Stimulated activated CD8-positive, alpha-beta memory T cell treated with anti-CD3 and anti-CD28 coated beads, Interleukin-15, amount 100 ng/mL, for 1 hour (primary cell): ENCODE measurements around the gene PROM2.

Experiments used
- DNase-seq: peaks from one replicate; pipeline ENCODE4 v3.0.0-alpha.2; 2020; ENCODE audit warnings: low read depth

PROM2 gene

DNA sequence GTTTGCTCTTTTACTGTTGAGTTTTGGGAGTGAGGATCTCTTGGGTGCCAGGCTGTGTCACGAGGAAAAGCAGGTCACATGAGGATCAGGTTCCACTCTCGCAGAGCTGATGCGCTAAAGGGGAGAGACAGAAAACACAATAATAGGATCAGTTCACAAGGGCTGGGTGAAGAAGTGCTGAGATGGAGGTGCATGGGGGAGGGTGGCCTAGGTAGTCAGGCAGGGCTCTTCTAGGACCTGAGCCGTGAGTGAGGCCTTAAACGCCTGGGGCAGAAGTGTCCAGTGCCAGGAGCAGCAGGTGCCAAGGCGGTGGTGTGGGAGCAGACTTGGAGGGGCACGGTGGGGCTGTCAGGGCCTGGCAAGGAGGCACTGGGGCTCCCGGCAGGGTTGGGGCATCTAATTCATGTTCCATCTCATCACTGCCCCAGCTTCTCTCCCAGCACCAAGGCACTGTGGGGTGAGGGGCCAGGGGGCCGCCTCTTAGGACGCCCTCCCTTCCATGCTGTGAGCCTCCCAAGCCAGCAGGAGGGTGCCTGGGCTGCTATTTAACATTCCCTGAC, 32.2 kb downstream of the PROM2 start:
- DNase-seq: no peak

DNA sequence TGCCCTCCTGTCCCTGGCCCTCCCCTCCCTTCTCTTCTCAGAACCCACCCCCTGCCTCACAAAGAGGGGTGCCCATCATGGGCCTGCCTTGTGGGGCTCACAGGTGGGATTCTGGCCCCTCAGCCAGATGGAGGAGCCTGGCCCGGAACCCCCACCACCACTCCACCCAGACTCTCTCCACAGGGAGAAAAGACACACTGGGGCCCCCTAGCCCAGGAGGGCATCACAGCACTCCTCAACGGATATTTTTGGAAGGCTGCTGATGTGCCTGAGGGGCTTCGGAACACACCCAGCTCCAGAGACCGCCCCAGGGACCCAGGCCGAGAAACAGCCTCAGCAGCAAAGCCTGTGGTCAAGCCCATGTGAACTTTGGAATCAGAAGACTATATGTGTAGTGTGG, 32.8 kb downstream of the PROM2 start:
- DNase-seq: no peak

DNA sequence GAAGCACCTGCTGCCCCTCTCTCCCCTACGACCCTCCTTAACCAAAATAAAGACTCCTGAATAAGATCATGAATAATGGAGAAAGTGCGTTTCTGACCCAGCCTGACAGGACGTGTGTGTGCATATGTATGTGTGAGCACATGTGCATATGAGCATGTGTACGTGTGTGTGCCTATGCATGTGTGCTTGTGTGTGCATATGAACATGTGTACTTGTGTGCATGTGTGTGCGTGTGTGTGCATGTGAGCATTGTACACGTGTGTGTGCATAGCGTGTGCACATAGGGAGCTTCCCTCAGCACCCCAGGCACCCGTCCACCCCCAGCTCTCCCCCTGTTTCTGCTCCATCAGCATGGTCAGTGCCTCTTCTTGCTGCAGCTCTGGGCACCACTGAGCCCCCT, 33.6 kb downstream of the PROM2 start:
- no peak for DNase-seq

DNA sequence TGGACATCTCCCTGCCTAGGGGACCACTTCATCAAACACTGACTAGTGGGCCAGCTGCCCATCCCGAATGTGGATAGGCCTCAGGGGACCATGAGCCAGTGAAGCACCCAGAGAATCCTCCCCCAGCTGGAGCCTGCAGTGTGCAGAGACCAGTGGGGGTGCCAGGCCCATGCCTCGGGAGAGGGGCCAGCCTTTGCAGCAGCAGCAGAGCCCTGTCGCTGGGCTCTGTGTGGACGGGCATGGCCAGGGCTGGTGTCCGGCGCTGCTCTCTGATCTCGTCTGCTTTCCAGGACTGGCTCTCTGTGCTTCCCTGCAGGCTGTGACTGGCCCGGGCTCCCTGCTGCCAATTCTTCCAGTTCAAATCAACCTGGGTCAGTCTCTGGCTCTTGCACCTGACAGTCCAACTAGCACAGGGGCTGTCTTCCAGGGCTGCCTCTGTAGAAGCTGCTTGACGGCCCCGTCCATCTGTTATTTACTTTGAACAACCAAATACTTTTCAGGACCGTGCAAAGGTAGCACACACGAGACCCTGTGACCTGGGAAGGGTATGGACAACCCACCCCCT, 34.3 kb downstream of the PROM2 start:
- no peak for DNase-seq

DNA sequence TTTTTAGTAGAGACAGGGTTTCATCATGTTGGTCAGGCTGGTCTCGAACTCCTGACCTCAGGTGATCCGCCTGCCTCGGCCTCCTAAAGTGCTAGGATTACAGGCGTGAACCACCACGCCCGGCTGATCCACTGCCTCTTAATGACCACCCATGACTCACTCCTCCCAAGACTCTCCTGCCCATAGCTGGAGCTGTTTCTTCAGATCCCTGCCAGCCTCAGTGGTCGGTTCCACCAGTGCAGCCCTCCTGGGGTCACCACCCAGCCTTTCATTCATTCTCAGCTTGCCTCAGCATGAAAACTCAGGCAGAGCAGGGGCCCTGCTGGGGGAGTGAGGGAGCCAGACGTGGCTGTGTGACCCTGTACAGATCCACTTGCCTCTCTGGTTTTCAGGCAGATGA, 35.4 kb downstream of the PROM2 start:
- no peak for DNase-seq

DNA sequence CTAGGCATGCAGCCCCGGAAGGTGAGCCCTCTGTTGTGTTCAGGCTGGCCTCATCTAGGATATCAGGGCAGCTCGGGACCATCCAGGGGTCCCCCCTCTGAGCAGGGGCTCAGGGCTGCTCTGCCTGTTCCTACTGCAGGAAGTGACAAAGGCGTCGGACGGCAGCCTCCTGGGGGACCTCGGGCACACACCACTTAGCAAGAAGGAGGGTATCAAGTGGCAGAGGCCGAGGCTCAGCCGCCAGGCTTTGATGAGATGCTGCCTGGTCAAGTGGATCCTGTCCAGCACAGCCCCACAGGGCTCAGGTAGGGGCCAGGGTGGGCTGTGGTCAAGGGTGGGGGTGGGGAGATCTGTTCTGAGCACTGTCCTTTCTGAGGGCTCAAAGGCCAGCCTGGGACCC, 36.0 kb downstream of the PROM2 start:
- no peak for DNase-seq

DNA sequence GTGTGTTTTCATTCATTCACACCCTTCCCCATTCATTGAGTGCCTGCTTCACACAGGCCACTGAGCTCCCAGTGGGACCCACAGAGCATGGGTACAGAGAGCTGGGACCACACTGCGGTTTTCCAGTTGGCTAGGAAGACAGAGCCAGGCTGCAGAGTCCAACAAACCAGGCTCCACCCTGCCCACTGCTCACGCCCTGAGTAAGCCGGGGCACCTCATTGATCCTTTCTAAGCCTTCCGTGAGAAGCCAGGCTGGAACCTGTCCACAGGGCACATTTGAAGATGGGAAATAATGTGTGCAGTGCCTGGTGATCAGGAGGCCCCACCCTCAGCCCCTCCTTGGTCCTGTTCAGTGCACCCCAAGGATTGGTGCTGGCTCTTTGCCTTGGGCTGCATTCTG, 36.4 kb downstream of the PROM2 start:
- DNase-seq: no peak

DNA sequence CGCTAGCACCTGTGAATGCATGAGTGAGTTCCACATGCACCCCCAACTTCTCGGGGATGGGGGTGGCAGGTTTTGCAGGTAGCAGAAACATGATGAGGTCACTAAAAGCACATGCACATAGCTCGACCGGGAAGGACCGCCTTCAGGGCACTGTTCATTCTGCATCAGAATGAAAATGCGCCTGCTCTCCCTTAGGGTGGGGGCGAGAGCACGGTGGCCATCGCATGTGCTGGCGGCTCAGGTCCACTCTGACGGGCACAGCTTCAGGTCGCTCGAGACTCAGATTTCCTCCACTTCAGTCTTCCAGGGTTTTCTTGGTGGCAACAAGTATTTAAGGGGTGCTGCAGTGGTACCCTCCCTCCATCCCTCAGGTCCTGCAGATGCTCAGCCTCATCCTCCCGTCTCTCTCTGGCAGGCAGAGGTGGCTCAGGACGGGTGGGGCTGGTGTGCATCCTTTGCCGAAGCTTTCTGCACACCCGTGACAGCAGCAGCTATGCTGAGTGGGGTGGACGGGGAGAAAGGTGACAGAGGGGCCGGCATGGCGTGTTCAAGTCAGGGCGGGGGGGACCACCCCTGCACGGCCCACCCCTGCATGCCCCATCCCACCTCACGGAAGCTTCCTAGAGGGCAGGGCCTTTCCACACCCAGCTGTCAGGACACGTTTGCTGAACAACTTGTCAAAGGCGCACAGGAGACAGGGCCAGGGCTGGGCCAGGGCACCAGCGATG, 37.7 kb downstream of the PROM2 start:
- no peak for DNase-seq

DNA sequence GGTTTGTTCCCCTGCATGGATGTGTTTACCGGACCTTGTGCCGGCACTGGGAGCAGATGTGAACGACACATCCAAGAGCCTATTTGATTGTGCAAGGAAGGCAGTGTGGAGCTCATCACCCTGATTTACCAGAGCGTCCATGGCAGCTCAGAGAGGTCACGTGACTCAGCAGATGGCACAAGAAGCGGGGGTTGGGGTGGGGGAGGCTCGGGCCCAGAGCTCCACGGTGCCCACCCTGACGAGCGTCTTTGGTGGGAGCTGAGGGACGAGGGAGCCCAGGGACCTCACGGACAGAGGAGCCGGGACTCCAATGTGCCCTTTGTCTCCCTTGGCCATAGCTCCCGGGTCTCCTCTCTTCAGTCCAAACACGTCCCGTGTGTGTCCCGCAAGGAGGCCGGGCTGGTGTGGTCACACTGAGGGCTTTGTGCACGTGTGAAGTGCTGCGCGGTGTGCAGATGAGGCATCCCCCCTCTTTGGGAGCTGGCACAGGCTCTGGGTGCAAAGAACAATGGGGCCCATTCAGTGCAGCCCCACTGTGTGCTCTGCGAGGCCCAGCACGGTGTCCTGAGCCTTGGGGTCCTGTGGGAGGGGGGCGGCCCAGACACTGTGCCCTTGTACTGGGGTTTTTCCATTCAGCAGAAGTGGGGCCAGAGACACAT, 38.4 kb downstream of the PROM2 start:
- no peak for DNase-seq

DNA sequence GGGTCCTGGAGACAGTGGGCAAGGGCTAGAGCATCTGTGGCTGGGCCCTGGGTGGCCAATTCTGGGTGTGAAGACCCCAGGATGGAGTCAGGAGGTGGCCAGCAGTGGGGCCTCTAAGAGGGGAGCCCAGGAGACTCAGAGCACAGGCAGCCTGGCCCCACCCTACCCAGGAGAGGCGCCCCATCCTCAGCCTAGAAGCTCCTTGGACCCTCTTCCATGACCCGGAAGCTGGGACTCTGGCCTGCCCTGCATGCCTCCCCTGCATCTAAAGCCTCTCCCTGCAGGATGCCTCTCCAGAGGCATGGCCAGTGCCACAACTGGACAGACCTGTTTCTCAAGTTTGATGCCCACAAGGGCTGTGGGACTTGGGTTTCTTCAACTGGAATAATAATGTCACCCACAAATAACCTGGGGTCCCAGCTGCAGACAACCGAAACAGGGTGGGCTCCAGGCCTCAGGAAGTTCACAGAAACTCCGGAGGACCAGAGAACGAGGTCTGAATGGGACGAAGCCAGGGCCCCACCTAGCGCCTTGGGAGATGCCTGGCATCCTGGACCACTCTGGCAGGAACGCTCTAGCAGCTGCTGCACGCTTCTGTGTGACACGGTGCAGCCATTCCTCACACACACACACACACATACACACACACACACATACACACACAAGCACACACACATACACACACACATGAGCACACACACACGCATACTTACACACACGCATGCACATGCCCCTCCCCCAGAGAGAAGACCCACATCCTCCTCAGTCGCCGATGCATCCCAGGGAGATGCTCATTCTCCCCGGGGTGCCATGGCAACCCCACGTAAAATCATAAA, 39.3 kb downstream of the PROM2 start:
- no peak for DNase-seq

DNA sequence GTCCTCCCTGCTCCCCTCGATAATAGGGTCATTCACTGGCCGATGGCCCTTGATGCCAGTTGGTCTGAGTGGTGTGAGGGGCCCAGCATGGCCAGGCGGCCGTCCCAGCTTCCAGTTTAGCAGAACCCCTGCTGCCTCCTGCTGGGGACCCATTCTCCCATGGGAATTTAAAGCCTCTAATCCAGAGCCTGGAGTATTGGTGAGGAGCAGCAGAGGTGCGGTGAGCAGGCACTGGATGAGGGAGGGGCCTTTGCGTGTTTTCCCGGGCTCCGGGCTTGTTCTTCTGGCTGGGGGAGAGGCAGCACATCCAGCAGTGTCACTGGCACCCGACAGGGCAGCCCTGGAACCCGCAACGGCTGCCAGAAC, 40.3 kb downstream of the PROM2 start:
- no peak for DNase-seq

DNA sequence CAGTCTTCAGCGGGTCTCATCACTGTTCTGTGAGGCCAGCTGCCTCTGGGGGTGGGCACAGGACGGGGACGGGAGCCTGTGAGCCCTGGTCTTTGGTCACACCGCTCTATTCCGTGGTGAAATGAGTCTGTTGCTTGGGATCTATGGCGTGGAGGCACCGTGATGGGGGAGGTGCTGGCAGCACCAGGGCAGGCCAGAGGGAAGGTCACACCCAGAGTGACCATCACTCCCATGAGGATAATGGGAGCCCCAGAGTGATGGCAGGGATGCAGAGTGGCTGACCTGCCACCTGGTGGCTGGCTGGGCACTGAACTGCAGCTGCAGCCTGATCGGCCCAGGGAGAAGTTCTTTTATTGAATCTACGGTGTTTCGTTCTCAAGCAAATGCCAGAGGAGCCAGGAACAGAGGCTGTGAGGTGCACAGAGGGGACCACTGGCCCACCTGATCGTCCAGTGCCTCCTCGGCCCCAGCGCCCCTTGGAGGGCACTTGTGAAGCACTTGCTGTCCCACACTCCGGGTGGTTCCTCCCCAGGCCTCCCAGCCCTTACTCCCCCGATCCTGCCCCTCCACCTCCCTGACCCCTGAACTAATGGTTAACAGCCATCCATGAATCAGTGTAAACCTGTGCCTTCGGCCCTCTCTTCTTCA, 40.8 kb downstream of the PROM2 start:
- no peak for DNase-seq

DNA sequence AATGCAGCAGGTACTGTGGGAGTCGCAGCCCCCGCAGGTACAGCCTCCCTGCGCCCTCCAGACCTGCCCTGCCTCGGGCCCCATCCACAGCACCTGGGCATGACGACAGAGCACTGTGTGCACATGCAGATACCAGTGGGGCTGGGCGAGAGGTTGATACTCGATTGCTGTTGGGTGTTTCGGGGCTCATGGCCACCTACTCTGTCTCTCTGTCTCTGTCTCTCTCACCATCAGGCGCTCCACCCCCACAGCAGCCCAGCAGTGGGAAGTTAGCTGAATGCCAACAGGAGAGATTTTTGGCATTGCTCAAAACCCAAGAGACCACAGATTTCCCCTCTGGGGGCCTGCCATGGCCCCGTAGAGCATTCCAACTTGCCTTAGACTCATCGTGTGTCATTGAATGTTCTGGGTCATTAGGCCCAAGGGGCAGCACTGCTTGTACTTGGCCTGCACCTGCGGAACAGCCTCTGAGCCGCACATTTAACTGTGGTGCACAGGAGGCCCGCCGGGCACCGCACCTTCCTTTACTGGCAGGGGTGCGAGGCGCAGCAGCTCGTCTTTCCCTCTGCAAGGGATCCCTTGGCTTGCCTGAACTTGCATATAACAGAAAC, 41.7 kb downstream of the PROM2 start:
- no peak for DNase-seq

DNA sequence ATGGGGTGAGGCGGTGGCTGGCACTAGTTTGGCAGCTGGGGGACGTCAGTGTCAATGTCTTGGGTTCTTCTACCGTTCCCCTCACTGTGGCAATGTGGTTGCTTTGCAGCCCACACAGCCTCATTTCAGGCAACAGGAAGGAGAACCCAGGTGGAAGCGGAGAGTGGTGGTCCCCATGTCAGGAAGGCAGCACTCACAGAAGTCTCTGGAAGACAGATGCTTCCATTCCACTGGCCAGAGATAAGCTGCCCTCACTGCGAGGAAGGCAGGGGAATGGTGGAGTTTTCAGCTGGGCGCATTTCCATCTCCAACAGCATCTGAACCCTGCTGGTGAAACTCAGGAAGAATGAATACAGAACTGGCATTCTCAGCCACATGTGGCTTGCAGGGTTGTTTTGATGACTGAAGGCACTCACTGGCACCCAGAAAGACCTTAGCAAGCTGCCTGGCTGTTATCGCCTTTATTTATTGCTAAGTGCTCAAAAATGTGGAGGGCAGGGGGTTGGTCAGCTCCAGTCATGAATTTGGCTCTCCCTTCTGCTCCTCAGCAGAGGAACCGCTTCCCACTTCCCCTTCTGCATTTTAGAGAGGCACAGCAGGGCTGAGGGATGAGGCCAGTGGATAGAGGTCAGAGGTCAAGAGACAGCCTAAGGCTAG, 42.3 kb downstream of the PROM2 start:
- no peak for DNase-seq

DNA sequence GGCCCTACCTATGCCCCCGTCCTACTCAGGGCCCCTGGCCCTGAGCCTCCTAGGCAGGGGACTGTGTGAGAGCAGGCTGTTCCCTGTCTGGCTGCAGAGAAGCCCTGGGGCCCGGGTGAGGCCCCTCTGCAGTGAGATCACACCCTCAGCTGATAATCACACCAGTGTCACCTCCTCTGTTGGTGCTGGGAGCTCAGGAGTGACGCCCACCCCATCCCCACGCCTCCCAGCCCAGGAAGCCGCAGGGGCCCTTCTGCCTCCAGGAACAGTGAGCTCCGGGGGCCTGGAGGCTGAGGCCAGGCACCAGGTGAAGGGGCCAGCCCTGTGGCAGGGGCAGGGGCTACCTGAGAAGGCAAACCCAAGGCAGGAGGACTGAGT, 42.9 kb downstream of the PROM2 start:
- DNase-seq: no peak

DNA sequence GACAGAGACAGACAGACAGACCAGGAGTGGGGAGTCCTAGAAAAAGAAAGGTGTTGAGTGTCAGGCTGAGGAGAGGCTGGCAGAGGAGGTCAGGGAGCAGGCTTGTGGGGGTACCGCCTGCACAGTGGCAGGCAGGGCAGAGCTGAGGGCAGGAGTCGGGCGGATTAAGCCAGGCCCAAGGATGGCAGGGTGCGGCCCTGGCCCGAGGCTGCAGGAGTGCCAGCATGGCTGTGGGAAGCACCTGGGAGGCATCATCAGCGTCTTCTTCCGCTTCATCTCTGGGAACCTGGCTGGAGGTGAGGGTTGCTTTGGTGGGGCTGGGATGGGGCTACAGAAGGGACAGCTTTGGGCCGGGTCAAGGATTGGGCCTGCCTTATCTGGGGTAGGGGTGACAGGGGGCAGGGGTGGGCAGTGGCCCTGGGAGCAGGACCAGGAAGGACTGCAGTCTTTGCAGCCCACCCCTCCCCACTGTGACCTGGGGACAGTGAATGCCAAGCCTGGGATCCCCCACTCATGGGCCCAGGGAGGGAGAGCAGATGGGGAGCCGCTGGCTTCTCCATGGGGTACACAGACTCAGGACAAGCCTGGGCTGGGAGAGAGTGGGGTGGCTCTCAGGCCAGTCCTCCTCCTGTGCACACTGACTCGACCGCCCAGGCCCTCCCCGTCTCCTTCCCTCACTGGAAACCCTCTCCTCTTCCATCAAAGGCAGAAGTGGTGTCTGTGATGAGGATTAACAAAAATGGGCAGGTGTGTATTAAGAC, 43.6 kb downstream of the PROM2 start:
- no peak for DNase-seq

DNA sequence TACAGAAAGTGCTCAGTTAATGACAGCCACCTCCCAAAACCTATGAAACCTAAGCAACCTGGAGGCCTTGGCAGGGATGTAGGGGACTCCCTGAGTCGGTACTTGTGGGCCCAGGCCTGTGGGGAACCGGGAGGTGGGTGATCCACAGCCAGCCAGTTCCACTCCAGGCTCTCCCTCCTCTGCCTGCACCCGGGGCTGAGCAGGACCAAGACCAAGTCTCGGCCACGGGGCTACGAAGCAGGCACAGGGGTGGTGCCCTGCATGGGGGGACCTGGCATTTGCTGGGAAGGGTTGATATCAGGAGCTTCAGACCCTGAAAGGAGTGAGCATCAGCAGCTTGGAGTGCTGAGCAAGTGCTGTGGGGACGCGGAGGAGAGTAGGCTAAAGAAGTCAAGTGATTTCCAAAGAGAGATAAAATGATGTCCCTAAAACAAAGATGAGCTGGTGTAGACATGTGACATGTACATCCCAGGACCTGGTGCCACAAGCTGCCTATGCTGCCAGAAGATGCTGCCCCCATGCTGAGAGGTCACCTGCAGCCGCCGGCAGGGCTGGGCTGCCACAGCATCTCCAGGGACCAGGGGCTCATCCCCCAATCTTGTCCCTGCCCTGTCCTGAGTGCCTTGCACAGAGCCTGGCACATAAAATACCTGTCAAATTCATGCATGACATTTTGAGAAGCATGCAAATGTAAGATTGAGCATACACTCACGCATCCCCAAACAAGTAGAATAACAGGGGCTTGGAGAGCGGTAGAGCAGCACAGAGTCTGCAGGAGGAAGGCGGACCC, 44.4 kb downstream of the PROM2 start:
- no peak for DNase-seq

DNA sequence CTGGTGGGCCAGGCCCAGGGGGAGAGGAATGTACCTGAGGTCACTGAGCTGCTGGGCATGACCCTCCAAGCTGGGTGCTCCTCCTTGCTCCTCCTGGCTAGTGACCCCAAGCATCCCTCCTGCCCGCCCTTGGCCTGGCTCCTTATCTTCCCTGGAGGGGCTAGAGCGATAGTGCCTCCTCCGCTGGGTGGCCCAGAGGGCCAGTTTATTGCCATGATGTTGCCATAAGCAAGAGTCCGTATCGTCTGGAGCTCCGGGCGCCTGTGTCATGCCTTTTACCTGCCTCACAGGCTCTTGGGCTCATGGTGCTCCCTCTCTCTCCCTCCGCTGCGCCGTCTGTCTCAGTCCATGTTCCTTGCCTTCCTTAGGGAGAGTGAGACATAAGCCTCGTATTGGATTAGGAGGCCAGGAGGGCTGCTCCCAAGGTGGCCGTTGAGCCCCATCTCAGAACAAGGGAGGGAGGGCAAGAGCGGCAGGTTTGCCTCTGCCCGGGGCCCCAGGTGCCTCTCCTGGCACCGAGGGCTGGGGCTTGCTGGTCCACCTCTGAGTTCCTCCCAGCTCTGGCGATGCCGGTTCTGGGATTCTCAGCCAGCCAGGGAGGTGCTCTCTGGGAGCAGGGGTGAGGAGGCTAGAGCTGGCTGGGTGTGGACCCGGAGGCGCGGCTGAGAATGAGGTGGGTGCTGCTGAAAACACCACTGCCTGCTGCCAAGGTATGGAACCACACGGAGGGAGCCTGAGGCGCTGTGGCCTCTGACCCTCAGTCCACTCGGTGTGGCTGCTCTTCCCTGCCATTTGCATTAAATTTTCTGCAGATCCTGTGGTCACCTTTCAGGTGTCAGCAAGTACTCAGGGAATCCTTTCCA, 45.5 kb downstream of the PROM2 start:
- DNase-seq: no peak

DNA sequence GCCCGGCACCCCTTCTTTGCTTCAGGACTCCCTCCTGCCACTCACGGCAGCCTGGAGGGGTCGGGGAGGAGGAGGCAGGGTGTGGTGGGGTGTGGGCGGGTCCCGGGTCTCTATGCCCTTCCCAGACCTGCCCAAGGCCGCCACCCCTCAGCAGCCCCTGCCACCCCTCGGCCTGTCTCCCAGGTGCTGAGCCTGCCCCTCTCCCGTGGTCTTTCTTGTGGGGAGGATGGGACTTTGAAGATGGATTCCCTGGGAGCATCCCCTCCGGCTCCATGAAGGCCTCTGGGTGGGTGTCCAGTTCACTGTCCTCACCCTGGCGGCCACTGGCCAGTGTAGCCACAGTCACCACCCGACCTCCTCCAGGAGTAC, 46.1 kb downstream of the PROM2 start:
- DNase-seq: no peak
